Skin of body (tissue), 2 donors: ENCODE data around the gene KCNIP1. TPM values are rescaled to one million over a fixed set of nuclear protein-coding genes. Genes with fewer than 3 reads are reported as not detected.

Experiments used
- DNase-seq: peaks from one replicate; lab custom pipeline; 2025; lab: John Stamatoyannopoulos, UW
- total RNA-seq: library from RNA; depleted of rRNA; stranded (reverse); fragments of >200 nt; gene quantifications from one replicate; pipeline ENCODE4 v1.2.3, GENCODE V29; 2014

KCNIP1 gene
- total RNA-seq, 1 donor from 2014 or later: 2.5 TPM

DNA sequence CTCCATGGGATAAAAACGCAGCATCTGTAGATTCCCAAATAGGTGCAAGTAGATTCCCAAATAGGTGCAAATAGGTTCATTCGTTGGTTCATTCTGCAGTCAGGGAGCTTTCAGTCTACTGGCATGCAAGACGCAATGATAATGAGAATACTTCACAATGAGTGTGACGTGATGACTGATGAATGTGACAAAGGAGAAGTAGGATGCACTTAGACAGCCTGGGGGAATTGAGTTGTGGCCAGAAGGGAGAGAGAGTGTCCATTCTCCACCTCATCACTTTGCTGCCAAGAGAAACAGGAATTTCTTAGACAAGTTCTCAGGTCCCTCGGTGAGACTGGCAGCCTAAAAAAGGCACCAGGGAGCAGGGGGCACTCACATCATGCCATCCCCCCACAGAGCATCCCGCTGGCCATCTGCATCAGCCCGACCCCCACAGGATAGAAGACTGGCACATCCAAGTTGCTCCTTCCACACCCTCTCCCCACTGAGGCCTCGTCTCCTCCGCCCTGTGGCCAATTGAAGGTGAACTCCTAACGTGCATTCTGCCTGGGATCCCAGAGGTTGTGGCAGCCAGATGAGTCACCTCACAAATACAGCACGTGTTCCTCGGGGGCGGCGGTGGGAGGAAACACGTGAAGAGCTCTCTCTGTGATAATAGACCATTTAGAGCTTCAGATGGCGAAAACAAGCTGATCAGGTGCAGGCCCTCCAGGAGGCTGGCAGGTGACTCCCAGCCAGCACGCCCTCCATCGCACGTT lies 19.9 kb upstream of the KCNIP1 start:
- no peak for DNase-seq

DNA sequence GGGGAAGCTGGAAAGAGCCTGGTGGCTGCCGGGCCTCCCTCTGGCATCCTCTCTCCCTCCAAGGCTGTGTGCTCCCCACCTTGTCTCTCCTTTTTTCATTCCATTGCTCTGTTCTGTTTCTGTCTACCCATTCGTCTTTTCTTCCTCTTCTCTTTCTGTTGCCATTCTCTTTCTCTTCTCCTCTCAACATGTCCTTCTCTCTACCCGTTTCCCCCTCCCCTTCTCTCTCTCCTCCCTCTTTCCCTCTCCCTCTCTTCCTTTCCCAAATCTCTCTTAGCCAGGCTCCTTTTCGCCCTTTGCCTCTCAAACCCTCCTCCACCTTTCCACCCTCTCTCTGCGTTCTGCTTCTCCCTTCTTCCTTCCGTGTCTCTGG lies 19.4 kb upstream of the KCNIP1 start:
- no peak for DNase-seq

DNA sequence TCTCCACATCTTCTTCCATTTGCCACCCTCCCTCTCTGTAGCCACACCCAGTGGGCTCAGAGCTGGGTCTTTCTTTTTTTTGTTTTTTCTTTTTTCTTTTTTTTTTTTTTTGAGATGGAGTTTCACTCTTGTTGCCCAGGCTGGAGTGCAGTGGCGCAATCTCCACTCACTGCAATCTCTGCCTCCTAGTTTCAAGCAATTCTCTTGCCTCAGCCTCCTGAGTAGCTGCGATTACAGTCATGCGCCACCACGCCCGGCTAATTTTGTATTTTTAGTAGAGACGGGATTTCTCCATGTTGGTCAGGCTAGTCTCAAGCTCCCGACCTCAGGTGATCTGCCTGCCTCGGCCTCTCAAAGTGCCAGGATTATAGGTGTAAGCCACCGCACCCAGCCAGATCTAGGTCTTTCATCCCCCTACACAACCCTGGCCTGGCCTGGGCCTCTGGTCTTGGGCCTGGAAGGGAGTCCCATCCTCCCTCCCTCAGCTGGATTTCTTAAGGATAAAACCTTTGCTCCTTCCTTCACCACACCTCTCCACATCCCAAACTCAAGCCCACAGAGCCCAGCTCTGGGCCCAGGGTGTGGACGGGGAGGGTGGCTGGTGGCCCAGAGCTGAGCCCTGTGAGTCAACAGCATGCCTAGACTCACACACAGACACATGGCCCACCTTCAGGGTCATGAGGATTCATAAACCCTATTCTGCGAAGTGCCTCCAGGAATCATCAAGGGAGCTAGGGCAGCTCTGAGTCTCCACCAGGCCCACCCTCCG lies 18.8 kb upstream of the KCNIP1 start:
- DNase-seq: no peak

DNA sequence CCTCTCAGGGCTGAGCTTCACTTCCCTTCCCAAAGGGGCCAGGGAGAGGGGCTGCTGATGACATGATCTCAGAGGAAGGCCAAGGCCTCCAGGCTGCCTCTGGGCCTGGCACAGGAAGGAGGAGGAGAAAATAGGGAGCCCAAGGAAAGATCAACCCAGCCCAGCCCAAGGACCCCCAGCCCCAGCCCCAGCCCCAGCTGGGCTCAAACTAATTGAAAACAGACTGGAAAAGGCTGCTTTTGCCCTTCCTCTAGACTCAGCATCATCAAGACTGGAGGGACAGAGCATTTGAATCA lies 18.3 kb upstream of the KCNIP1 start:
- no peak for DNase-seq

DNA sequence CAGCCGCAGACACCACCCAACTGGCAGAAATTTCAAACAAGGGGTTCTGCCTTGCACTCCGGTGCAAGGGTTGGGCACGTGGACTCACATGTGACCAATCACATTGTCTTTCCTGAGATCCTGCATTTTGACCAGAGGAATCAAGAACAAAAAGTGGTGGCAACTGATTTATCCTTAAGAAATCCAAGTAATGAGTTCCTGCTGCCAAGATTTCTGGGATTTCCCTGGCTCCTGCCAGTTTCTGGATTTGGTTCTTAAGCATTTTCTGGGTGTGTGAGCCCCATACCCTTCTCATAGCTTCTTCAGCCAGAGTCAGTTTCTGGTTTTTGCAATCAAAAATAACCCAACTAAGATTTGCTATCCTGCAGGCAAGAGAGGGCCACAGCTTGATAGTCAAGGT lies 17.4 kb upstream of the KCNIP1 start:
- no peak for DNase-seq

DNA sequence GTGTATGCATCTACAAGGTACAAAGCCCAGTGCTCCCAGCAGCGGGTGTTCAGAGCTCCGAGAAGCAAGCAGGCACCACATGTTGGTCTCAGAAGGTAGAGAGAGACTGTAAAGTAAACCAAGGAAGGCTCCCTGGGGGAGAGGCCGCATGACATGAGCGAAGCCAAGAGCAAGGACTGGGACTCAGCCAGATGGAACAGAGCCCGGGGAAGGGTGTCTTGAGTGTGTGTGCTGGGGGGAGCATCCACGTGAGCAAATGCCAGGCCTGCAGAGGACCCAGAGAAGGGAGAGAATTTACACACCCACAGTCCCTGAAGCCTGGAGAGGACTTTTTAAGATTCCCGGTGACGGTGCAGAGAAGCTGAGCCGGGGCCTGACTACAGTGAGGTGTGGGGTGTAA lies 15.2 kb upstream of the KCNIP1 start:
- no peak for DNase-seq

DNA sequence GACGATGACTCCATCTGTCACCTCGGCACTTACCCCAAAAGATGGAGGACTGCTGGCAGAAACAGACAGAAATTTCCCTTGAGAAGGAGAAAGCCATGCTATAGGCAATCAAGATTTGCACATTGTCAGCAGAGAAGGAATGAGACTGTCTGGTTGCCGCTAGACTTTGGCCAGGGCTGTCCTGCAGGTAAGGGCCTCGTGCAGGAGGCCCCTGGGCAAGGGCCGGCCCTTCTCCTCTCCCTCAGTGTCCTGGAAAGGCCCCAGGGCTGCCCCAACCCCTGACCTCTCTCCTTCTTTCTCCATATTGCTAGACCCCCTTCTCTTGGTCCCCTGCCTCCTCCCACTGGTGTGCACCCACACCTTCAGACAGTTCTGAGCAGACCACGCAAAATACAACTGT lies 14.6 kb upstream of the KCNIP1 start:
- no peak for DNase-seq

DNA sequence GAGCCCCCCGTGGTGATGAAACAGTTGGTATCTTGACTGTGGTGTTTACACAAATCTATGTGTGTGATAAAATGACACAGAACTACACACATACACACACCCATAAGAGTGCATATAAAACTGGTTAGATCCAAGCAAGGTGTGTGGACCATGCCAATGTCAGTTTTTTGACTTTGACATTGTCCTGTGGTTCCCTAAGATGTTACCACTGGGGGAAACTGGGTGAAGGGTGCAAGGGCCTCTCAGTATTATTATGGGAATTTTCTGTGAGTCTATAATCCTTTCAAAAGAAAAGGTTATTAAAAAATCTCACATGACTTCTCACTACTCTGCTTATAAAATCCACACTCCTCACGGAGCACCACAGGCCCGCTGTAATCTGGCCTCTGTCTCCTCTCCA lies 13.4 kb upstream of the KCNIP1 start:
- no peak for DNase-seq

DNA sequence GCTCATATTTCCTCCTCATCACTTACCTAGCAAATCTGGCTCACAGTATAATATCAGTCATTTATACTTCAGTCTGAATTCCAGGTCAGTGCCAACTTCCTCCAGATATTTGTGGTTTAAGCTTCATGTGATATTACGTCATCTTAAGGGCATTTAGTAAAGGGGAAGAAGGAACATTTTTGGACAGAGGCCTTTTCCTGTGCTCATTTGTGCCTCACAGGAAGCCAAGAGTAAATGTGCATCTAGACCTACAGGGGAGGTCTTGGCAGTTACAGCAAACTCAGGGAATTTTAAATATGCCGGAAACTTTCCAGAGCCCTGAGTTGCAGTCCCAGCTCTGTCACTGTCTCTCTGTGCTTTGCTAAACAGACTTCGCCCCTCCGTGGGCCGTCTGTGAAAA lies 12.3 kb upstream of the KCNIP1 start:
- DNase-seq: peak; percentile 89

DNA sequence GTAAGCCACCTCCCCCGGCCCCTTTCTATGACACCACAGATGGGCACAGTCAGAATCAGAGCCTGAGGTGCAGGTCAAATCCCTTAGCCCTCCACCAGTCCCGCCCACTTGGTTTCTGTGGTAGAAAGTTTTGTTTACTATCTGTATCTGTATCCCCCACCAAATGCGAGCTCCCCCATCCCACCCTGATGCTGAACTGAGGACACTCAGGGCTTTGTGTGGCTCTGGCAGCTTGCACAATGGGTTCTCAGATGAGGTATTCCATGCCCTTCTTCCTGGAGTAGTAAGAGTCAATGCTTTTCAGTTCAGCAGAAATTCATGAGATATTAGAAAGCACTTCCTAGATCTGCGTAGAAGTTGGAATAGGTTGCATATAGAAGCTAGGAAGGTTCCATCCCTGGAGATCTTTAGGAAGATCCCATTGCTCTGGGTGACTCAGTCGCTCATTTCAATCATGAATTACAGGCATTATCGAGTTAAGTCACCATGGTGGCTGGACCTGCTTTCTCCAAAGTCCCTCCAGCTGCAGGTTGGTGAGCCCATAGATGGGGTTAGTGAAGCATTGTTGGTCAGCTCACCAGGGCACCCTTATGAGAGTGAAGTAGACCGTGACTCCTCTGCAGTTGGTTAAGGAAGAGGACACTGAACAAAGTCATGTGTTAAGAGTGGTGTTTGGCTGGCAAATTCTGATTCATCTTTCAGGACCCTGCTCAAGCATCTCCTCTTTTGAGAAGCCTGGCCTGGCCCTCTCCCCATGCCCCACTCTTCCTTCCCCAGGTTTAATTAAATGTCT lies 10.6 kb upstream of the KCNIP1 start:
- DNase-seq: no peak

DNA sequence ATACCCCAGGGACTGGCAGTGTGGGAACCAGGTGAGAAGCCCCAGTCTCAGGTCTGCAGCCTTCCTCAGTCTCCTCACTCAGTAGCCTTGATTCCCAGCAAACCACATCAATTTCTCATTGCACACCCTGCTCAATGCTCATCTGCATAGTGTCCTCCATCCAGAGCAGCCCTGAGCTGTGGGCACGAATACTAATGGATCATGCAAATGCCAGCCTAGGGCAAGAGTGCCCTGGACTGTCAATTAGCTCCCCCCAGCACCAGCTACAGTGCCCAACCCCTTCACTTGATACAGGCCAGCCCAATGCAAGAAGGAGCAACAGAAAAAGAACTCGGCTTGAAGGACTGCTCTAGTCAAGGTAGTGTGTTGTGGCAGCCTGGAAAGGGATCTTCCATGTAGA lies 9.8 kb upstream of the KCNIP1 start:
- DNase-seq: no peak

DNA sequence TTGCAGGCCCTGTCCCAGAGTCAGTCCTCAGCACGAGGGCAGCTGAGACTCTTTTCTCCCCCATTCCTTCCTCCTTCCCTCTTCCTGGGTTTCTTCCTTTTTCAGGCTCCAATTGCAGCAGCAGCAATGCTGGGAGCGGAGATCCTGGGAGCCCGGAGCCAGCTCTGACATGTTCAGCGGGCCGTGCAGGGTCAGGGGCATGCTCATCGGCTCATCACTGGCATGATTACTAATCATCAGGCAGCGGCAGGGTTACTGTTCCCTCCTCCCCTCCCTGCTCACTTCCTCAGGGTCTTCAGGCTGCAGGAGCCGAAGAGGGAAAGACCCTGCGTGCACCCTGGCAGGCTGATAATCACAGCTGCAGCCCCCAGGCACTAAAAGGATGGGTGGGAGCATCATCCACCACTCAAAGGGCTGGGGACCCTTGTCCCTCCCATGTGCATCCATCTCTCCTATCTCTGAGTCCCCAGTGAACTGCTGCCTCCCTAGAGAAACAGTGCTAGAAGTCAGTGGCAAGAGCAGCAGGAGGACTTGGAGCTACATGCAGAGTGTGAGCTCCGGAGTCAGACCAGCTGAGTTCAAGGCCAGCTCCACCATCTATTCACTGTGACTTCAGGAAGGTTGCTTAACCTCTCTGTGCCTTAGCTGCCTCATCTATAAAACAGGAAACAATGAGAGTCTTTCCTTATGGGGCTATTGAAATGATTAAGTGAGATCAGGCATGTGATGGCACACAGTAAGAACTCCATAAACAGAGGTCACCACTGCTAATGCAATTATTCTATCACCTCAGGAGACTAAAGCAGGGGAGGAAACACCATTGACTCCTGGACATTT lies 7.8 kb upstream of the KCNIP1 start:
- no peak for DNase-seq

DNA sequence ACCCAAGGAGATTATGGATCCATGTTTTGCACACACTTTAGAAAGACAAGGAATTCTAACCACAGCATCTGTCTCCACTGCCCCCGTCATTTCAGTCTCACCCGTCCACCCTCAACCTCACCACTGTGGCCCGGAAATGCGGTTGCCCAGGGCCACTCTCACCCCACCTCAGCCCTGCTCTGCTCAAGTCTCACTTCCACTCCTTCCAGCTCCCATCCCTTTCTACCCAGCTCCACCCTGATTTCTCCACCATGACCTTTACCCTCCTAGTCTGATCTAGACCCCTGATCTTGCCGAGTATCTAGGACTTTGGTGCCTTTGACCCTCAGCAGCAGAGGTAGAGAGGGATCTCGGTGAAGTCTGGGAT lies 7.2 kb upstream of the KCNIP1 start:
- DNase-seq: no peak

DNA sequence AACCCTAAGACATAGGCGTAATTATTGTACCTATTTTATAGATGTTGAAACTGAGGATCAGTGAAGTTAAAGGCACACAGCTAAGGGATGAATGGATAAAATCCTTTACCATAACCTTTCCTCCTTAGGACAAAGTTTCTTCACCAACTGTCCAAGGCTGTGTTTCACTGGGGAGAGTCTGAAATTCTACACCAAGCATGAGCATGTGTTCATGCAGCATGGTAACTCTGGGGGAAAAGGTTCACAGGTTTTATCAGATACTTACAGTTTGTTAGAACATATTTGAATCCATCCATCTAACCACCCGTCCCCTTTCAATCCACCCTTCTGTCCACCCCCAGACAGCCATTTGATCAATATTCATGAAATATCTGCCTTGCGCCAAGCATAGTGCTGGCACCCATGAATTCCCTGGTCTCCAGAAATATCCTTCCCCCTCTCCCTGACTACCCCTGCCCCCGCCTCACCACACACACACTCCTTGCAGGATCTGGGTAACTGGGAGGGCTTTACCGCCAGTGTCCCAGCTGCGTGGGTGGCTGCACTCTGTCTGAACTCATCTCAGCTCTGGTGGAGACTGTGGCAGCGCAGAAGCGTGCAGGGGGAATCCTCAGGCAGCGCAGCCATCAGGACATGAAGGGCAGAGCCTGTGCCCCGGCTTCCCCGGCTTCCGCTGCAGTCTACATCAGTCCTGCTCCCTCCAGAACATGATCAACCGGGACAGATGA lies 6.3 kb upstream of the KCNIP1 start:
- no peak for DNase-seq

DNA sequence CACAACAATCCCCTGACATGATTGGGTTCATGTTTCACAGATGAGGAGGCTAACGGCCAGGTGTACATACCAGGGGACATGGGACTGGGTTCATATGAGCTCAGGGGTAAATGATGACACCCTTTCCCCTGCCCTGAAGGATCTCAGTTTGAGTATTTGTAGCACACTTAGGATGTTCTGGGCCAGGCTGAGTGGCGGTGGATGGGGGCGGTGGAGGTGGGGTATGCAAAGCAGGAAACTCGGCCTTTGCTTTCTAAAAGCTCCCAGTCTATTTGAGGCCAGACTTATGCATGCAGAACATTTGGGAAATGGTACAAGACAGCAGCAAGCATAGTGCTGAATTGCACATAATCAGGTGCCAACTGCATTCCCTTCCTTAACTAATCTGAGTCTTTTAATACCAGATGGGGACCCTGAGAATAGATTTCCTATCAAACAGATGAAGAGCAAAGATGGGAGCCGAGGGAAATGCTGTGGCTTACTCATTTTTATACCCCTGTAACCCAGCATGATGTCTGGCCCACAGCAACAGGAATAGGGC lies 4.9 kb upstream of the KCNIP1 start:
- no peak for DNase-seq

DNA sequence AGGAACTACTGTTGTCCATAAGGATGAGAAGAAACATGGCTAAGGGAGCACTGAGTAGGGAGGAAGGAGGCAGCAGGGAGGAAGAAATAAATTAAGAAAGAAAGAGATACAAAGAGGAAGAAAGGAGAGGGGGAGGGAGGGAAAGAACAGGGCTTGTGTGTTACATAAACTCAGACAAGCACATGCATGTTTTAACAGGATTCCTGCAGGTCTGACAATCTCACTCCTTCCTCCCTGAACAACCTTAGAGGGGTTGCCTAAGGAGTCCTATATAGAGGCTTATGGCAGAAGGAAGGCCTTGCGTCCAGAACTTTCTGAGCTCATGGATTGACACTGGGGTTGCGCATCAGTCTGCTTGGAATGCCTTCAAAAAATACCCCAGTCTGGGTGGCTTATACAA lies 4.2 kb upstream of the KCNIP1 start:
- DNase-seq: no peak

DNA sequence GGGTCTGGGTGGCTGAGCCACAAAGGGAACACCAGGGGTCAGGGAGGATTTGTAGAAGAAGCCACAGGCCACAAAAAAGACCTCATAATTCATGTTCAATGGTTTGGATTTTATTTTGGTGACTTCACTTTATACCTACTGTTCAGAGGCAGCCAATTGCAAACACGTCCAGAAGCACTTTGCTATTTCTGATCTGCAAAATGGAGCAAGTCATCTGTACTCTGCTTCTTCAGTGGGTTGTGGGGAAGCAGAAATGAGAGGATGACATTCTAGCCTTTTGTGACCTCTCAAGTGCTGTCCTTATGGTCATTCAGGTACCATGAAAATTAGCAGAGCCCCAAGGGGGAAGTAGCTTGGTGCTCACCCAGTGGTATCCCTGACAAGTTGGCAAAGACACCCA lies 2.5 kb upstream of the KCNIP1 start:
- DNase-seq: no peak

DNA sequence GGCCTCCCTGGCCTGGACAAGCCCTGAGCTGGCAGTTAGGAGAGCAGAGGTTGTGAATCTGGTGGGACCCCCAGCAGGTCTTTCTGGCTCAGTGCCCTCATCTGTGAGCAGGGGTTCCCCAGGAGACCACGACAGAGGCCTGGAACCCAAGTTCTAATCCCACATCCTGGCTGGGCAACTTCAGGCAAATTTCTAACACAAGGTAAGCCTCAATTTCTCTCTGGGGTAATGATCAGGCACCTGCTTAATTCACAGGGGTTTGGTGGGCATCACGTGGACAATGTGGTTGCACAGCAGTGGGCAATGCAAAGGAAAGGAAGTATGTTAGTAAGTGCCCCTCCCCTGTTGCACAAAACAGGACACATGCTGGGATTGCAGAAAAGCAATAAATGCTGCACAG lies 1.9 kb upstream of the KCNIP1 start:
- no peak for DNase-seq

DNA sequence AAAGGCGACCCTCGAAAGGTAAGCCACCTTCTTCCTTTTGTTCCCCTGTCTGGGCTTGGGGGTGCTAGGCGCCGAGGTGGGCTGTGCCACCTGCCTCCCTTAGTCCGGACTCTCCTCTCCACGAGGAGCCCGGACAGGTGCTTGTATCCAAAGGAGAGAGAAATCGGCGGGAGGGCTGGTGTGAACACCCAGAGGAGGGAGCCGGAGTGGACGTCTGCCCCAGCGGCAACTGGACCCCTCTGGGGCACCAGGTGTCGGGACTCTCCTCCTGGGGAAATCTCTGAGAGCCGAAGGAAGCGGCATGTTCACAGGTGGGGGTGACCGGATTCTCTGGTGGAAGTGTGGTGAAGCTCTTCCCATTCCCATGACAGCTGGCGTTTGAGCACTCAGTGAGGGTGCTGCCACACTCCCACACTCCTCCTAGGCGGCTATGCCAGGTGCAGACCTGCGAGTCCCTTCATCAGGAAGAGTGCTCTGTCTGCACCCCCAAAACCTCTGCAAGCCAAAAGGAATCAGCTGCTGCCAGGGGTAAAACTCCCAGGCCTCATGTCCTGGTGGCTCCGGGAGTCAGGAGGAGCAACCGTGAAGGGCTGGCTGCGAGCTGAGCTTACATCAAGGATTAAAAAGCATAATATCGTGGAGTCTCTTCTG lies 921 bp downstream of the KCNIP1 start:
- no peak for DNase-seq

DNA sequence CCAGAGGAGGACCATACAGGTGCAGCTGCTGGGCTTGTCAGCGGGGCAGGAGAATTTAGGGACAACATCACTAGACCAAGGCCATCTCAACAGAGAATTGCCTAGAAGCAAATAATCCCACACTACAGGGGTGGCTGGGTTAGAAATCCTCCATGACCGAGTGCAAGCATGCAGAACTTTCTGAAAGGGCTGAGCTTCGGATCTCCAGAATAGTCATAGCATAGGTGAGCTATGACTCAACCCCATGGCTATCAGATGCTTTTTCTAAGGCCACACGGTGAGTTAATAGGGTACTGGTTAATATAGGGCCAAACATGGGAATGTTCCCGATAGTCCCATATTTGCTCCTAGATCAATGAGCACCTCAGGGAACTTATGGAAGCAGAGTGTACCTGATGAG lies 4.2 kb downstream of the KCNIP1 start:
- no peak for DNase-seq
